A549 (cell line): Measurements from ENCODE around the gene BTAF1. TPM values are rescaled to one million over a fixed set of nuclear protein-coding genes. Genes with fewer than 3 reads are reported as not detected.

ENCODE experiments used
- ATAC-seq, 2 experiments: fragments of 200-7000 bp in 1 of 2; fragments of >200 bp in 1 of 2; cut with Nextera tagmentation in 1 of 2; cut with Tn5 transposase in 1 of 2; 3 replicates each; pipeline versions ENCODE4 v1.8.0 to v1.9.1; 2018 to 2020; ENCODE audit warnings: mild to moderate bottlenecking in 1 of 2, moderate library complexity in 1 of 2
- CTCF ChIA-PET: fragments of 300-600 bp; sonication (Branson Sonifier 250); formaldehyde crosslinking; extraction: SDS; loops from one replicate; lab custom pipeline; 2021; ENCODE audit warnings: antibody characterized with exemption, inconsistent platforms; lab: Yijun Ruan, JAX
- POLR2A ChIA-PET: fragments of 350-600 bp; formaldehyde crosslinking; extraction: SDS; loops from one replicate; lab custom pipeline; 2021; ENCODE audit warnings: antibody characterized with exemption, inconsistent platforms; lab: Yijun Ruan, JAX
- DNase-seq, 2 experiments: peaks; one replicate each; pipeline versions ENCODE4 v3.0.0 to v3.0.0-alpha.2; 2011 to 2016; ENCODE audit warnings: low read depth in 1 of 2, low spot score in 1 of 2
- FAIRE-seq: peaks from 2 replicates; lab custom pipeline; 2011; peaks lifted over from hg19 to GRCh38; lab: Jason Lieb, UNC
- H3K27ac ChIP-seq, 2 experiments: fragments of >200 bp; sonication (Bioruptor Twin); formaldehyde crosslinking; 3 replicates each; pipeline ENCODE4 v1.5.1; 2016 to 2017
- H3K4me1 ChIP-seq: fragments of >200 bp; sonication (Bioruptor Twin); formaldehyde crosslinking; 3 replicates; pipeline ENCODE4 v1.6.1; 2016
- H3K4me2 ChIP-seq: fragments of >200 bp; sonication (Bioruptor Twin); formaldehyde crosslinking; 3 replicates; pipeline ENCODE4 v1.6.1; 2016
- H3K4me3 ChIP-seq: fragments of >200 bp; sonication (Bioruptor Twin); formaldehyde crosslinking; 3 replicates; pipeline ENCODE4 v1.5.1; 2016
- H3K9me3 ChIP-seq: fragments of >200 bp; sonication (Bioruptor Twin); formaldehyde crosslinking; 3 replicates; pipeline ENCODE4 v1.6.1; 2016
- ATOH8 ChIP-seq: fragments of 250-450 bp; sonication (Bioruptor Pico); IDR thresholded peaks from 2 replicates; pipeline ENCODE4 v1.5.0; 2020; ENCODE audit warnings: low read depth, mild to moderate bottlenecking, moderate library complexity
- CEBPB ChIP-seq, 2 experiments: fragments of >200 bp in 1 of 2; sonication (Bioruptor Twin) in 1 of 2; formaldehyde crosslinking in 1 of 2; IDR thresholded peaks; 2 replicates each; pipeline ENCODE4 v1.6.1; 2012 to 2016
- CHD4 ChIP-seq: fragments of 200-600 bp; sonication (generic); IDR thresholded peaks from 2 replicates; pipeline ENCODE4 v1.6.1; 2016; ENCODE audit warnings: antibody characterized with exemption, mild to moderate bottlenecking, borderline replicate concordance
- E2F6 ChIP-seq: IDR thresholded peaks from 2 replicates; pipeline ENCODE4 v1.6.1; 2012; ENCODE audit warnings: low read depth, borderline replicate concordance
- FOSL2 ChIP-seq, 2 experiments: fragments of 450-650 bp in 1 of 2; fragments of >200 bp in 1 of 2; sonication (Bioruptor Twin) in 1 of 2; formaldehyde crosslinking; IDR thresholded peaks; 2 replicates each; pipeline versions ENCODE4 v1.5.0 to v1.6.1; 2016 to 2020; ENCODE audit warnings: mild to moderate bottlenecking in 1 of 2, moderate library complexity in 1 of 2
- FOXS1 ChIP-seq: fragments of 250-450 bp; sonication (Bioruptor Pico); IDR thresholded peaks from 2 replicates; pipeline ENCODE4 v1.5.0; 2020; ENCODE audit warnings: mild to moderate bottlenecking, moderate library complexity
- HOXB13 ChIP-seq: fragments of 250-450 bp; sonication (Bioruptor Pico); IDR thresholded peaks from 2 replicates; pipeline ENCODE4 v1.5.0; 2020; ENCODE audit warnings: low read depth, mild to moderate bottlenecking, moderate library complexity
- HOXB5 ChIP-seq: fragments of 250-450 bp; sonication (Bioruptor Pico); IDR thresholded peaks from 2 replicates; pipeline ENCODE4 v1.5.0; 2020; ENCODE audit warnings: mild to moderate bottlenecking, moderate library complexity
- JUNB ChIP-seq: fragments of >200 bp; sonication (Bioruptor Twin); formaldehyde crosslinking; IDR thresholded peaks from 2 replicates; pipeline ENCODE4 v1.6.1; 2016
- KDM1A ChIP-seq: fragments of 200-600 bp; sonication (generic); IDR thresholded peaks from 2 replicates; pipeline ENCODE4 v1.6.1; 2016; ENCODE audit warnings: low read depth, mild to moderate bottlenecking
- MAX ChIP-seq: IDR thresholded peaks from 2 replicates; pipeline ENCODE4 v1.6.1; 2012
- MAZ ChIP-seq: fragments of 150-350 bp; IDR thresholded peaks from 2 replicates; pipeline ENCODE4 v1.6.1; 2014; ENCODE audit warnings: antibody characterized with exemption, low read depth, low read length, borderline replicate concordance
- POLR2A ChIP-seq: IDR thresholded peaks from 2 replicates; pipeline ENCODE4 v1.6.1; 2012; ENCODE audit warnings: mild to moderate bottlenecking, low read length
- RNF2 ChIP-seq: fragments of 200-600 bp; sonication (generic); IDR thresholded peaks from 2 replicates; pipeline ENCODE4 v1.6.1; 2016; ENCODE audit warnings: low read depth, mild to moderate bottlenecking, antibody characterized with exemption, moderate library complexity, borderline replicate concordance
- USF2 ChIP-seq: fragments of 450-650 bp; IDR thresholded peaks from 2 replicates; pipeline ENCODE4 v1.6.1; 2014; ENCODE audit warnings: antibody characterized with exemption
- WGBS: methylation state at CpG from one replicate; pipeline ENCODE4 v1.1.6; 2017; ENCODE audit errors: missing lambda C conversion rate; 5-methylcytosine and 5-hydroxymethylcytosine counted together
- polyA plus RNA-seq, 4 experiments: library from polyadenylated mRNA; depleted of rRNA in 3 of 4; stranded (reverse); fragments of >200 nt; fragmentation: RNase III in 1 of 4; extraction: RNeasy Plus Mini Kit Qiagen cat#74134 plus additional on column Dnase treatment in 1 of 4; gene quantifications; 2 replicates in 3 of 4; 3 replicates in 1 of 4; pipeline ENCODE4 v1.2.3, GENCODE V29; 2011 to 2017

The BTAF1 gene
- polyA plus RNA-seq, 2 of the 4 experiments (the other 2 are of a cell fraction) = 16.7 to 54.7 TPM

GRCh38 chr10:91886954-91887271, 36.7 kb upstream of the BTAF1 start:
- TF ChIP-seq MAZ = no peak
- Histone ChIP-seq H3K27ac (peak overlapping the region; percentile 55 to 78; a peak in 5 of 6 replicates), H3K4me2 (peak overlapping the region; percentile 94), H3K9me3 (no peaks in the 10 kb centered on the region), H3K4me1 (peaks cover 16% of the 10 kb centered on the region), H3K4me3 (peak overlapping the region; percentile 50)
- ATAC-seq = no peak
- no peak for FAIRE-seq
- DNase-seq = no peak
- ChIA-PET POLR2A (interaction anchor here (0.8 to 1.2 kb wide), 3 partner anchors 21 to 89 kb away, joined by 3 to 4 read pairs (median 3); no protein-coding TSS in a partner anchor), CTCF (interaction anchor here (0.6 to 1.1 kb wide), 4 partner anchors 12 to 1119 kb away, joined by 3 to 4 read pairs (median 3); no protein-coding TSS in a partner anchor)
- WGBS = 23% methylated on average over 6 of the region's 6 CpGs

- TF ChIP-seq HOXB5 (CRISPR knock-in tag) = 0 out of 2 replicates have a peak, but pooled peaks have one; percentile 63
- peak; percentile 31; the same call in 1 of the 2 replicates for TF ChIP-seq USF2
- no peak for TF ChIP-seq RNF2
- TF ChIP-seq ATOH8 (CRISPR knock-in tag) = no peak
- TF ChIP-seq MAX = peak; percentile 82
- peak; percentile 83 for TF ChIP-seq E2F6
- no peak for TF ChIP-seq HOXB13 (CRISPR knock-in tag)
- TF ChIP-seq FOXS1 (CRISPR knock-in tag) = 0 out of 2 replicates have a peak, but pooled peaks have one; percentile 30
- peak overlapping the region; percentile 55 to 78; a peak in 5 of 6 replicates for H3K27ac ChIP-seq
- CTCF ChIA-PET = interaction anchor here (0.6 to 1.1 kb wide), 3 partner anchors 11 to 51 kb away, joined by 3 read pairs; no protein-coding TSS in a partner anchor
- H3K4me2 ChIP-seq = peak overlapping the region; percentile 94
- H3K4me1 ChIP-seq = peaks cover 17% of the 10 kb centered on the region
- no peaks in the 10 kb centered on the region for H3K9me3 ChIP-seq
- FAIRE-seq (no peak), ATAC-seq (peak; percentile 77 to 87), DNase-seq (peak; percentile 37 to 57)
- POLR2A ChIA-PET = interaction anchor here (0.8 to 1.2 kb wide), 3 partner anchors 20 to 90 kb away, joined by 3 to 4 read pairs (median 3); no protein-coding TSS in a partner anchor
- WGBS = 7% methylated on average over 52 of the region's 59 CpGs
- H3K4me3 ChIP-seq = peak overlapping the region; percentile 50
Measured at GRCh38 chr10:91887272-91888076, 36.1 kb upstream of the BTAF1 start.

GRCh38 chr10:91891125-91892001, 32.2 kb upstream of the BTAF1 start:
- Histone ChIP-seq H3K4me2 (peak overlapping the region; percentile 13; the same call in 1 of the 3 replicates), H3K9me3 (no peaks in the 10 kb centered on the region), H3K4me1 (peaks cover 17% of the 10 kb centered on the region), H3K4me3 (no peak overlapping the region), H3K27ac (peak overlapping the region in 1 of 2 experiments; percentile 20; a peak in 2 of 6 replicates)
- FAIRE-seq = peak; percentile 46
- DNase-seq = peak; percentile 30 to 80
- ChIA-PET CTCF (interaction anchor here (1.1 to 1.5 kb wide), 4 partner anchors 10 to 133 kb away, joined by 3 to 5 read pairs (median 3); no protein-coding TSS in a partner anchor), POLR2A (no interaction called here)
- ATAC-seq = peak; percentile 88 to 90
- 68% methylated on average over 1 of the region's 1 CpG for WGBS
- peak; percentile 26; the same call in 1 of the 2 replicates for TF ChIP-seq JUNB
- TF ChIP-seq KDM1A = no peak
- TF ChIP-seq CHD4 = peak; percentile 72; the same call in 1 of the 2 replicates
- TF ChIP-seq MAX = 0 out of 2 replicates have a peak, but pooled peaks have one; percentile 16
- TF ChIP-seq CEBPB (IDR thresholded peaks at IDR 0.05) = peak; percentile 23 to 62; a peak in 1 of 4 replicates
- TF ChIP-seq FOSL2 (IDR thresholded peaks at IDR 0.05) = 0 out of 2 replicates have a peak, but pooled peaks have one; percentile 29
- TF ChIP-seq FOSL2 (CRISPR knock-in tag; IDR thresholded peaks at IDR 0.05) = peak; percentile 61
- no peak for TF ChIP-seq POLR2A
